ENCODE measurements around the gene LMNTD1.

The LMNTD1 gene

GRCh38 chr12:25557830-25558436 lies 4.8 kb upstream of the LMNTD1 start:
- TF ChIP-seq, protein P1, sequence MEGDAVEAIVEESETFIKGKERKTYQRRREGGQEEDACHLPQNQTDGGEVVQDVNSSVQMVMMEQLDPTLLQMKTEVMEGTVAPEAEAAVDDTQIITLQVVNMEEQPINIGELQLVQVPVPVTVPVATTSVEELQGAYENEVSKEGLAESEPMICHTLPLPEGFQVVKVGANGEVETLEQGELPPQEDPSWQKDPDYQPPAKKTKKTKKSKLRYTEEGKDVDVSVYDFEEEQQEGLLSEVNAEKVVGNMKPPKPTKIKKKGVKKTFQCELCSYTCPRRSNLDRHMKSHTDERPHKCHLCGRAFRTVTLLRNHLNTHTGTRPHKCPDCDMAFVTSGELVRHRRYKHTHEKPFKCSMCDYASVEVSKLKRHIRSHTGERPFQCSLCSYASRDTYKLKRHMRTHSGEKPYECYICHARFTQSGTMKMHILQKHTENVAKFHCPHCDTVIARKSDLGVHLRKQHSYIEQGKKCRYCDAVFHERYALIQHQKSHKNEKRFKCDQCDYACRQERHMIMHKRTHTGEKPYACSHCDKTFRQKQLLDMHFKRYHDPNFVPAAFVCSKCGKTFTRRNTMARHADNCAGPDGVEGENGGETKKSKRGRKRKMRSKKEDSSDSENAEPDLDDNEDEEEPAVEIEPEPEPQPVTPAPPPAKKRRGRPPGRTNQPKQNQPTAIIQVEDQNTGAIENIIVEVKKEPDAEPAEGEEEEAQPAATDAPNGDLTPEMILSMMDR (IDR thresholded peaks at IDR 0.05; ENCODE audit: low read depth, low read length, missing control alignments), result peak; percentile 13
- in situ Hi-C loops (cut with HindIII; ENCODE audit: low sequenced_read_pairs), result no loop called here
- DNase-seq (ENCODE audit: low read depth), result peak; percentile 33
- no peak overlapping the region for H3K4me3 ChIP-seq (ENCODE audit: low read depth, low read length)

DNA sequence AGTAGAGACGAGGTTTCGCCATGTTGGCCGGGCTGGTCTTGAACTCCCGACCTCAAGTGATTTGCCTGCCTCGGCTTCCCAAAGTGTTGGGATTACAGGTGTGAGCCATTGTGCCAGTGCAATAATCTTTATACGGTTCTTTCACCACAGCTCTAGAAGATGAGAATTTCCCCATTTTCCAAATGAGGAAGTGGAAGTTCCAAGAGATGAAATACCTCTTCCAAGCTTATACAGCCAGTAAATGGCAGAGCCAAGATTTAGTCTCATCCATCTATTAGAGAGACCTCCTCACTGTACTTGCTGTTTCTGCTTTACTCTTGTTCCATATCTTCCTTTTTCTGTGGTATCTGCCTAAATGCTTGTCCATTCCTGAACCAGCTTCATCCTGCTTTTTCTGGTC lies 3.1 kb upstream of the LMNTD1 start:
- no peak overlapping the region for H3K4me3 ChIP-seq (ENCODE audit: low read depth, low read length)
- no peak for DNase-seq (ENCODE audit: low read depth)
- TF ChIP-seq, protein P1 (IDR thresholded peaks at IDR 0.05; ENCODE audit: low read depth, low read length, missing control alignments), result no peak
- in situ Hi-C loops (cut with HindIII; ENCODE audit: low sequenced_read_pairs), result no loop called here

DNA sequence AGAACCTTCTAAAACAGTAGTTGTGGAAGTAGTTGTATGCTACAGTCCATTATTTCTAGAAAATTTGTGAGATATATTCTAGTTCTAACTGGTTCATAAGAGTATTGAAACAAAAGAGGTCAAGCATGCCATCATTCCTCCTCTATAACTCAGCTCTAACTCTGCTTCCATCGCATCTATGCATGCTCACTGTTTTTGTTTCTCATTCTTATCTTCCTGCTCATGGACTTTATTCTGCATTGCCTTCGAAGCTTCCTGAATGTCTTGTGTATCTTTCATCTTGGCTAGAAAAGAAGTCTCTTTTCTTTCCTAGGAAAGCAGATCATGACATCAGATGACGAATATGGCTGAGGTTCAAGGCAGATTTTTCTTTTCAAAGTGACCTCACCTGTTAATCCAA lies 402 bp downstream of the LMNTD1 start:
- H3K4me3 ChIP-seq (ENCODE audit: low read depth, low read length), result no peak overlapping the region
- TF ChIP-seq, protein P1 (IDR thresholded peaks at IDR 0.05; ENCODE audit: low read depth, low read length, missing control alignments), result no peak
- in situ Hi-C loops (cut with HindIII; ENCODE audit: low sequenced_read_pairs), result no loop called here
- DNase-seq (ENCODE audit: low read depth), result no peak

GRCh38 chr12:25550186-25550585 lies 2.9 kb downstream of the LMNTD1 start:
- in situ Hi-C loops (cut with HindIII; ENCODE audit: low sequenced_read_pairs), result no loop called here
- H3K4me3 ChIP-seq (ENCODE audit: low read depth, low read length), result no peak overlapping the region
- TF ChIP-seq, protein P1 (IDR thresholded peaks at IDR 0.05; ENCODE audit: low read depth, low read length, missing control alignments), result no peak
- no peak for DNase-seq (ENCODE audit: low read depth)

- DNase-seq (ENCODE audit: low read depth), result no peak
- no peak overlapping the region for H3K4me3 ChIP-seq (ENCODE audit: low read depth, low read length)
- in situ Hi-C loops (cut with HindIII; ENCODE audit: low sequenced_read_pairs), result loop anchor here (5.0 kb wide), 1 partner anchor 112 kb away; no protein-coding TSS in a partner anchor
- TF ChIP-seq, protein P1 (IDR thresholded peaks at IDR 0.05; ENCODE audit: low read depth, low read length, missing control alignments), result no peak
These were observed 4.0 kb downstream of the LMNTD1 start for GRCh38 chr12:25549120-25549519.

DNA sequence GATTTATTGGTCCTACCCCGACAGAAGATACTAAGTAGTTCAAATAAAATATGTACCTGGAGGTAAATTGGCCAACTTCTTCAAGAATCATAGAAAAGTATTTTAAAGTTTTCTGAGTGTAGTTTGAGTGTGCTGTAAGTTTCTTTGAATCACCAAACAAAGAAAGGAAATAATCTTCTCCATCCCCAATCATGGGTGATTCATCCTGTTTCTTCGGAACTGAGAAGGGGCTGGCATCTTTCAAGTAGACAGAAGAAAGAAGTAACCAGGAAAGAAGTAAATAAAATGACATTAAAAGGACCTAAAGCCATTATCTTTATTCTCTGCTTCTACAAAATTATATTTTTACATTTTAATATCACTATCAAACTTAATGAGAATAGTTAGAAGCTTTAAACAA lies 6.8 kb downstream of the LMNTD1 start:
- DNase-seq (ENCODE audit: low read depth), result no peak
- in situ Hi-C loops (cut with HindIII; ENCODE audit: low sequenced_read_pairs), result loop anchor here (5.0 kb wide), 1 partner anchor 109 kb away; no protein-coding TSS in a partner anchor
- no peak overlapping the region for H3K4me3 ChIP-seq (ENCODE audit: low read depth, low read length)
- TF ChIP-seq, protein P1 (IDR thresholded peaks at IDR 0.05; ENCODE audit: low read depth, low read length, missing control alignments), result no peak

All from astrocyte of the cerebellum (primary cell).